Naive thymus-derived CD8-positive, alpha-beta T cell (primary cell): ENCODE results near the gene ZFP90. TPM values are rescaled to one million over a fixed set of nuclear protein-coding genes. Genes with fewer than 3 reads are reported as not detected.

Source experiments
- ATAC-seq, 2 donors: fragments of 150-1000 bp; cut with Tn5 transposase in 1 of 2; sonication (Bioruptor Pico), chemical (Tn5 transposase) in 1 of 2; 1 replicate in 1 of 2; 2 replicates in 1 of 2; pipeline ENCODE4 v1.10.0; 2021; ENCODE audit warnings: mild to moderate bottlenecking in 2 of 2, moderate library complexity in 2 of 2
- POLR2A ChIA-PET: fragments of 350-600 bp; sonication (Branson Sonifier 250); formaldehyde crosslinking; loops from one replicate; lab custom pipeline; 2021; ENCODE audit warnings: antibody characterized with exemption; lab: Charles Lee
- DNase-seq, 10 donors: peaks; one replicate each; pipeline versions ENCODE4 v3.0.0 to v3.0.0-alpha.2; 2020 to 2022
- H3K27ac Mint-ChIP-seq, 10 donors: one replicate each; pipeline ENCODE4 v1.8.0; 2020 to 2022; ENCODE audit warnings: mild to moderate bottlenecking in 10 of 10, mixed read lengths in 10 of 10, moderate library complexity in 4 of 10, inconsistent platforms in 1 of 10
- H3K27me3 Mint-ChIP-seq, 5 donors: one replicate each; pipeline ENCODE4 v1.8.0; 2021 to 2022; ENCODE audit warnings: mixed read lengths in 5 of 5
- H3K36me3 Mint-ChIP-seq, 3 donors: one replicate each; pipeline ENCODE4 v1.8.0; 2020 to 2022; ENCODE audit warnings: mixed read lengths in 3 of 3, mild to moderate bottlenecking in 2 of 3, inconsistent platforms in 1 of 3
- H3K4me1 Mint-ChIP-seq, 4 donors: one replicate each; pipeline ENCODE4 v1.8.0; 2021 to 2022; ENCODE audit warnings: mixed read lengths in 4 of 4
- H3K4me3 Mint-ChIP-seq, 10 donors: one replicate each; pipeline ENCODE4 v1.8.0; 2020 to 2022; ENCODE audit warnings: mild to moderate bottlenecking in 10 of 10, mixed read lengths in 10 of 10, moderate library complexity in 6 of 10, inconsistent platforms in 1 of 10
- H3K9me3 Mint-ChIP-seq, 9 donors: one replicate each; pipeline ENCODE4 v1.8.0; 2020 to 2022; ENCODE audit warnings: mixed read lengths in 9 of 9, mild to moderate bottlenecking in 3 of 9, inconsistent platforms in 1 of 9, moderate library complexity in 1 of 9
- polyA plus RNA-seq, 3 donors: library from polyadenylated mRNA; unstranded; fragments of 300-500 nt; fragmentation: Illumina TruSeq; gene quantifications; one replicate each; pipeline ENCODE4 v1.2.3, GENCODE V29; 2021
- total RNA-seq, 8 experiments: library from RNA in 2 of 8; stranded (reverse) in 2 of 8; gene quantifications; one replicate each; pipeline ENCODE4 v1.2.3 and lab custom pipeline; 2021 to 2026

Gene ZFP90
- total and polyA plus RNA-seq, 5 experiments from 2014 or later = 25.2 to 55.7 (median 29.2) TPM

GRCh38 chr16:68504066-68504465 is 35.0 kb upstream of the ZFP90 start:
- peaks cover 1 to 4% (median 2%) of the 10 kb centered on the region in 4 donors for H3K4me1 Mint-ChIP-seq
- H3K9me3 Mint-ChIP-seq = no peaks in the 10 kb centered on the region
- peaks cover 0 to 1% (median 0%) of the 10 kb centered on the region in 5 donors for H3K27me3 Mint-ChIP-seq
- no peak overlapping the region for H3K27ac Mint-ChIP-seq
- ATAC-seq = no peak
- POLR2A ChIA-PET = no interaction called here
- H3K36me3 Mint-ChIP-seq = no peaks in the 10 kb centered on the region
- H3K4me3 Mint-ChIP-seq = no peak overlapping the region
- no peak for DNase-seq

- ATAC-seq = no peak
- H3K4me1 Mint-ChIP-seq = peaks cover 2 to 7% (median 3%) of the 10 kb centered on the region in 4 donors
- no peak for DNase-seq
- POLR2A ChIA-PET = no interaction called here
- H3K36me3 Mint-ChIP-seq = no peaks in the 10 kb centered on the region
- peaks cover 0 to 1% (median 0%) of the 10 kb centered on the region in 5 donors for H3K27me3 Mint-ChIP-seq
- H3K27ac Mint-ChIP-seq = peak overlapping the region in 2 of 10 donors; percentile 2 to 38
- H3K4me3 Mint-ChIP-seq = no peak overlapping the region
- no peaks in the 10 kb centered on the region for H3K9me3 Mint-ChIP-seq
Measured at GRCh38 chr16:68506331-68507053, 32.6 kb upstream of the ZFP90 start.

DNA sequence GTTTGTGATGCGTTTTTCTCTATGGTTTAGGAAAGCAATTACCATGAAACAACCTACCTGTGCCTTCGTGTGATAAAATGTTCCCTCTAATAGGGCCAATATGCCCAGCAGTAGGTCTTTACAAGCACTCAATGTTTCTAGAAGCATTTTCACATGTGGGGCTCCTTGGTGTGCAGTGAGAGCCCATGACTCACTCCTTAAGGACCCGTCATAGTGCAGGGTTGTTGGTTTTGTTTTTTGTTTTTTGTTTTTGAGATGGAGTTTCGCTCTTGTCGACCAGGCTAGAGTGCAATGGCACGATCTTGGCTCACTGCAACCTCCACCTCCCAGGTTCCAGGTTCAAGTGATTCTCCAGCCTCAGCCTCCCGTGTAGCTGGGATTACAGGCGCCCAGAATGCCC is 31.1 kb upstream of the ZFP90 start:
- ATAC-seq = no peak
- no peaks in the 10 kb centered on the region for H3K36me3 Mint-ChIP-seq
- POLR2A ChIA-PET = no interaction called here
- no peak for DNase-seq
- H3K27me3 Mint-ChIP-seq = peaks cover 0 to 1% (median 0%) of the 10 kb centered on the region in 5 donors
- H3K4me3 Mint-ChIP-seq = no peak overlapping the region
- H3K4me1 Mint-ChIP-seq = peaks cover 3 to 7% (median 5%) of the 10 kb centered on the region in 4 donors
- no peak overlapping the region for H3K27ac Mint-ChIP-seq
- H3K9me3 Mint-ChIP-seq = no peaks in the 10 kb centered on the region

DNA sequence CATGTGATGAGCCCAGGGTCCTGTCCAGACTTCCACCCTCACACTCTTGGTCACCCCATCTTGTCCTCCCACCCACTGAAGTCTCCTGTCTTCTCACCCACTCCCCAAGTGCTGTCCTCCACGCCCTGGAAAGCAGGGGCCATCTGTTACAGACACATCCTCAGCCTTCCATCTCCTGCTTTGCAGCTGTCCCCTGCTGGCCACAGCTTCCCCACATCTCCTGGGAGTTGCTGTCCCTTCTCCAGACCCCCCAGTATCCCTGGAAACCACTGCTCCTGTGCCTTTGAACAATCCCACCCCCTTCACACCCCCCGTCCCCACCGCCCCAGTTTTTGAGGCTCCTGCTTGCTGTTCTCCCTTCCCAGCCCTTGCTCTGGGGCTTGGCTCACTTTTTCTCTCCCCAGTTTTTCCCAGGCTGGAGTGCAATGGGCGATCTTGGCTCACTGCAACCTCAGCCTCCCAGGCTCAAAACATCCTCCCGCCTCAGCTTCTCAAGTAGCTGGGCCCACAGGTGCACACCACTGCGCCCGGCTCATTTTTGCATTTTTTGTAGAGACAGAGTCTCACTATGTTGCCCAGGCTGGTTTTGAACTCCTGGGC is 30.4 kb upstream of the ZFP90 start:
- DNase-seq = no peak
- Mint-ChIP-seq H3K27ac (peak overlapping the region in 2 of 10 donors; percentile 47 to 75), H3K4me3 (peak overlapping the region in 1 of 10 donors; percentile 15), H3K4me1 (peaks cover 3 to 7% (median 5%) of the 10 kb centered on the region in 4 donors), H3K27me3 (peaks cover 0 to 1% (median 0%) of the 10 kb centered on the region in 5 donors), H3K36me3 (no peaks in the 10 kb centered on the region), H3K9me3 (no peaks in the 10 kb centered on the region)
- POLR2A ChIA-PET = interaction anchor here (1.2 kb wide), 1 partner anchor 115 kb away, joined by 4 read pairs; no protein-coding TSS in a partner anchor
- no peak for ATAC-seq

DNA sequence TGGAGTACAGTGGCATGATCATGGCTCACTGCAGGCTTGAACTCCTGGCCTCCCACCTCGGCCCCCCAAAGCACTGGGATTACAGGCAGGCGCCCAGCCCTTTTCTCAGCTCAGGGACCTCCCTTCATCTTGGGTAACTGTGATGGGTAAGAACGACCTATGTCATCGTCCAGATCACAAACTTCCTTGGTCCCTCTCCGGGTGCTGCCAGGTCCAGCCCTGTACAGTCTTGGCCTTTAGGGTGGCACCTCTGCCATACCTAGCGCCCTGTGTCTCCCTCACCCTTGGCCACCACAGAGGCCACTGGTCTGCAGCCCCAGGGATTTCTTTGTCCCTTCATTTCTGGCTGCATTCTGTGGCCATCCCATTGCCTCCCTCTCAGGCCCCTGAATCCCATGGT is 29.7 kb upstream of the ZFP90 start:
- Mint-ChIP-seq H3K36me3 (no peaks in the 10 kb centered on the region), H3K4me1 (peaks cover 3 to 7% (median 5%) of the 10 kb centered on the region in 4 donors), H3K4me3 (no peak overlapping the region), H3K27me3 (peaks cover 0 to 1% (median 0%) of the 10 kb centered on the region in 5 donors), H3K9me3 (no peaks in the 10 kb centered on the region), H3K27ac (peak overlapping the region in 1 of 10 donors; percentile 19)
- DNase-seq = no peak
- POLR2A ChIA-PET = interaction anchor here (1.2 to 1.5 kb wide), 2 partner anchors 92 to 116 kb away, joined by 4 to 5 read pairs; no protein-coding TSS in a partner anchor
- ATAC-seq = no peak

GRCh38 chr16:68510775-68511174 is 28.3 kb upstream of the ZFP90 start:
- ATAC-seq = no peak
- POLR2A ChIA-PET = interaction anchor here (0.6 to 1.5 kb wide), 2 partner anchors 94 to 272 kb away, joined by 3 to 5 read pairs; no protein-coding TSS in a partner anchor
- no peak for DNase-seq
- H3K9me3 Mint-ChIP-seq = no peaks in the 10 kb centered on the region
- peaks cover 3 to 7% (median 5%) of the 10 kb centered on the region in 4 donors for H3K4me1 Mint-ChIP-seq
- peak overlapping the region in 1 of 10 donors; percentile 63 for H3K27ac Mint-ChIP-seq
- H3K36me3 Mint-ChIP-seq = no peaks in the 10 kb centered on the region
- no peak overlapping the region for H3K4me3 Mint-ChIP-seq
- H3K27me3 Mint-ChIP-seq = peaks cover 0 to 1% (median 0%) of the 10 kb centered on the region in 5 donors

DNA sequence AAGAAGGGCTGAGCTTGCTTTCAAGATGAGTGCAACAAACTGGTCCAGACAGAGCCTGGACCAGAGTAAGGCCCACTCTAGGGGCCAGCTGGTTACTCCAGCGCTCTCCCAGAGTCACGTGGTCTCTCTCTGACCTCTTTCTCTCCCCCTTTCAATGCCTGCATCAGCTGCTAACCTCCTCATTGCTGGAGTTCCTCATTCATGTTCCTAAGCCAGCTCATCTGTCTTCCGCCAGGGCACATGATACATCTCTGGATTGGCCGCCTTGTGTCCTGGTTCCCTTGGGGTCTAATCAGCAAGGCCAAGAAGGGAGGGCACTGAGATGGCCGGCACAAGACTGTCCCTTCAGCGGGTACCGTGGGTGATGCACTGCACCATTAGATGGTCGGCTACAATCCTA is 26.9 kb upstream of the ZFP90 start:
- H3K36me3 Mint-ChIP-seq = no peaks in the 10 kb centered on the region
- H3K9me3 Mint-ChIP-seq = no peaks in the 10 kb centered on the region
- H3K27ac Mint-ChIP-seq = no peak overlapping the region
- H3K4me3 Mint-ChIP-seq = no peak overlapping the region
- H3K4me1 Mint-ChIP-seq = peaks cover 3 to 7% (median 5%) of the 10 kb centered on the region in 4 donors
- DNase-seq (no peak), ATAC-seq (no peak)
- POLR2A ChIA-PET = no interaction called here
- H3K27me3 Mint-ChIP-seq = no peaks in the 10 kb centered on the region

GRCh38 chr16:68512742-68513141 is 26.3 kb upstream of the ZFP90 start:
- Mint-ChIP-seq H3K27ac (no peak overlapping the region), H3K9me3 (no peaks in the 10 kb centered on the region), H3K4me3 (no peak overlapping the region), H3K27me3 (no peaks in the 10 kb centered on the region), H3K4me1 (peaks cover 3 to 7% (median 5%) of the 10 kb centered on the region in 4 donors), H3K36me3 (no peaks in the 10 kb centered on the region)
- ATAC-seq (no peak), DNase-seq (no peak)
- POLR2A ChIA-PET = interaction anchor here (1.3 kb wide), 1 partner anchor 9 kb away, joined by 3 read pairs; no protein-coding TSS in a partner anchor

DNA sequence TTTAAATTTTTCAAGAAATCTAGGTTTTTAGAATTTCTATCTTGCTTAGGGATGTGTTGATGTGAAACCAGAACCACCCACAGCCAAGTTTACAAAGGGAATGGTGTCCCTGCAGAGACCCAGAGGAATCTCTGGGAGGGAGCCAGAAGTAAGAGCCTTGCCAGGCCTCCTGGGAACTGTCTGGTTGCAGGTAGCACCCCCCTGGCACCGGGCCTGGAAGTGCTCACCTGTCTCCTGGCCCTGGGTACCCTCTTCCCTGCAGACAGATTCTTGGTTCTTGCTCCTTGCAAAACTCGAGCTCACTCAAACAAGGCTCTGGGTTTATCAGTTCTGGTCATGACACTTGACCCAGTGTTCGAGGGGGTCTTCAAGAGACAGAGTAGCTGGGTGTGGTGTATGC is 24.6 kb upstream of the ZFP90 start:
- DNase-seq (no peak), ATAC-seq (no peak)
- Mint-ChIP-seq H3K4me1 (peaks cover 3 to 7% (median 5%) of the 10 kb centered on the region in 4 donors), H3K27ac (peak overlapping the region in 1 of 10 donors; percentile 59), H3K36me3 (no peaks in the 10 kb centered on the region), H3K9me3 (no peaks in the 10 kb centered on the region), H3K4me3 (no peak overlapping the region), H3K27me3 (no peaks in the 10 kb centered on the region)
- POLR2A ChIA-PET = interaction anchor here (0.7 kb wide), 1 partner anchor 202 kb away, joined by 3 read pairs; no protein-coding TSS in a partner anchor

DNA sequence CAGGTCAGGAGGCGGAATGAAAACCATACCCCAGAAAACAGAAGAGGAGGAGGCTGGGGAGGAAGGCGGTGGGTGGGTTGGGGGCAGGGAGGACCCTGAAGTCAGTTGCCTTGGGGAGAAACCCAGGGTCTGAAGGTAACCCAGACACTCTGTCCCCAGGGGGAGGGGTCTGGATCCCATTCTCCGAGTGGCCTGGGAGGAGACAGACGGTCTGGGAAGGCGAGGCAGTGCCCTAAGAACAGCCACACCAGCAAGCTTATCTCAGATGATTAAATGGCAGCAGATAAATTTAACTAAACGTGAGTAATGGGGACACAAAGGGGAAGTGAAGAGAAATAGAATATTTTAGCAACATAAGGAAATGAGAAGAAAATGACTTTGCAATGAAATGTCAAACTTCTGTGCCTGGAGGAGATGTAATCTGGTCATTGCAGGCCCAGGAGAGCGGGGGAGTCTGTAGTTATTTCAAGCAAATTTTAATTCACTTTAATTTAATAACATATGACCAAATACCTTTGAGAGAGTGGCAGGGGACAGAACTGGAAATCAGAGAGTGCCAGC is 21.4 kb upstream of the ZFP90 start:
- H3K4me1 Mint-ChIP-seq = peaks cover 4 to 17% (median 8%) of the 10 kb centered on the region in 4 donors
- peak overlapping the region in 4 of 10 donors; percentile 32 to 62 (median 47) for H3K27ac Mint-ChIP-seq
- no peaks in the 10 kb centered on the region for H3K9me3 Mint-ChIP-seq
- POLR2A ChIA-PET = interaction anchor here (0.6 to 0.7 kb wide), 2 partner anchors 777 to 836 kb away, joined by 3 read pairs; no protein-coding TSS in a partner anchor
- H3K36me3 Mint-ChIP-seq = no peaks in the 10 kb centered on the region
- H3K27me3 Mint-ChIP-seq = no peaks in the 10 kb centered on the region
- H3K4me3 Mint-ChIP-seq = no peak overlapping the region
- ATAC-seq = no peak
- no peak for DNase-seq

DNA sequence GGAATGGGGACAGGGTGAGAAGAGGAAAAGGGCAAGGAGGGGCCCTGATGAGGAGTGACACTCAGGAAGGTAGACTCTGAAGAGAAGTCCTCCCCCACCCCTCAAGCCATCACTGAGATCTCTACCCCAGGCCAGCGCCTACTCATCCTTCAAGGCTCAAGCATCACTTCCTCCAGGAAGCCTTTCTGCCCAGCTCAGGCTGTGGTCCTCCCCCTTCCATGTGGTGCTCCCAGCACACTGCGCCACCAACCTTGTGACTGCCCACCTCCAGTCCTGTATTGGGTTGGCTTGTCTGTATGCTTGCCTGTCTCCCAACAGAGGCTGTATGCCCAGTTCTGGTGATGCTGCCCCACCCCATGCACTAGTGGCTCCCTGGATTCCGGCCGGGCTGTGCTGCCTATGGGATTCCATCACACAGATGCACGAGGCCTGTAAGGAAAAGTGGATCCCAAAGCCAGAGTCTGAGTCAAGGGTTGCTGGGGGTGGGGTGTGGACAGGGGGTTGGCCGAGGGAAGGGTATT is 19.8 kb upstream of the ZFP90 start:
- Mint-ChIP-seq H3K36me3 (no peaks in the 10 kb centered on the region), H3K27me3 (no peaks in the 10 kb centered on the region), H3K9me3 (no peaks in the 10 kb centered on the region), H3K4me3 (no peak overlapping the region), H3K27ac (peak overlapping the region in 2 of 10 donors; percentile 67 to 71), H3K4me1 (peaks cover 4 to 17% (median 8%) of the 10 kb centered on the region in 4 donors)
- no peak for ATAC-seq
- POLR2A ChIA-PET = no interaction called here
- no peak for DNase-seq

GRCh38 chr16:68520649-68521086 is 18.4 kb upstream of the ZFP90 start:
- Mint-ChIP-seq H3K36me3 (no peaks in the 10 kb centered on the region), H3K27me3 (no peaks in the 10 kb centered on the region), H3K27ac (peak overlapping the region in 9 of 10 donors; percentile 44 to 96 (median 86)), H3K9me3 (no peaks in the 10 kb centered on the region), H3K4me3 (peak overlapping the region; percentile 53 to 80 (median 70)), H3K4me1 (peaks cover 4 to 17% (median 8%) of the 10 kb centered on the region in 4 donors)
- peak; percentile 94 to 97 for ATAC-seq
- DNase-seq = peak; percentile 71 to 96 (median 88)
- POLR2A ChIA-PET = interaction anchor here (0.6 to 2.1 kb wide), 6 partner anchors 7 to 613 kb away, joined by 3 to 8 read pairs (median 3); partner anchors contain the start of gene ZFP90
